B cell (primary cell): ENCODE results near the gene AZIN2.

ENCODE experiments used
- CTCF ChIP-seq: fragments of 200-600 bp; IDR thresholded peaks from one replicate; pipeline ENCODE4 v1.8.0; 2022; ENCODE audit warnings: antibody characterized with exemption, mild to moderate bottlenecking
- EZH2 ChIP-seq: IDR thresholded peaks from 2 replicates; pipeline ENCODE4 v1.6.1; 2012; ENCODE audit warnings: borderline replicate concordance, low read depth, mild to moderate bottlenecking, moderate library complexity, low read length; ENCODE audit not compliant: insufficient read depth, poor library complexity, severe bottlenecking

- no peak for TF ChIP-seq CTCF
- no peak for TF ChIP-seq EZH2
Observed at GRCh38 chr1:33143698-33144097, 62.7 kb downstream of the AZIN2 start.
